ENCODE data around the gene ATP6V0C. TPM values are rescaled to one million over a fixed set of nuclear protein-coding genes. Genes with fewer than 3 reads are reported as not detected.

Gene ATP6V0C
- total RNA-seq, 1 experiment from 2014 or later = 176 TPM

- no peak overlapping the region for H2BK5ac ChIP-seq (ENCODE audit: insufficient read length, low read length)
- no peak overlapping the region for H2BK20ac ChIP-seq (ENCODE audit: low read depth, low read length, poor library complexity, severe bottlenecking)
- H2BK120ac ChIP-seq (ENCODE audit: low read depth, low read length, poor library complexity, severe bottlenecking) = no peak overlapping the region
- Mint-ChIP-seq H3K27ac (peak overlapping the region in 2 of 3 experiments; percentile 77 to 89; a peak in 3 of 7 replicates), H3K9me3 (no peaks in the 10 kb centered on the region), H3K36me3 (ENCODE audit: insufficient read depth in 1 of 3, low read depth in 3 of 3) (peaks cover 6 to 46% (median 32%) of the 10 kb centered on the region in 3 experiments; a peak in 6 of 7 replicates), H3K4me3 (peak overlapping the region; percentile 79 to 88), H3K27me3 (ENCODE audit: low read depth) (no peaks in the 10 kb centered on the region; the same call in 1 of the 2 replicates), H3K4me1 (peaks cover 16 to 26% of the 10 kb centered on the region in 2 experiments)
- H3K9me3 ChIP-seq (ENCODE audit: control insufficient read depth, low read depth, low read length) = no peaks in the 10 kb centered on the region
- H4K5ac ChIP-seq (ENCODE audit: insufficient read length, low read depth, low read length) = no peak overlapping the region
- H3K27ac ChIP-seq (ENCODE audit: insufficient read length, low read depth, low read length) = no peak overlapping the region
- peak overlapping the region; percentile 60 for H3K9ac ChIP-seq (ENCODE audit: extremely low read depth, insufficient read length, low read length)
- no peak overlapping the region for H4K91ac ChIP-seq (ENCODE audit: insufficient read length, low read depth, low read length)
- peaks cover 7% of the 10 kb centered on the region for H3K23me2 ChIP-seq (ENCODE audit: insufficient read length, low read depth, low read length, poor library complexity, severe bottlenecking)
- H3K23ac ChIP-seq (ENCODE audit: insufficient read length, low read depth, low read length) = no peak overlapping the region
- H3K18ac ChIP-seq (ENCODE audit: insufficient read length, low read depth, low read length) = no peak overlapping the region
- no peak for TF ChIP-seq CTCF (conservative IDR thresholded peaks at IDR 0.05)
- H3K4ac ChIP-seq (ENCODE audit: low read depth, low read length) = no peak overlapping the region; the same call in 1 of the 2 replicates
- H3K4me2 ChIP-seq (ENCODE audit: insufficient read depth, insufficient read length, low read length) = peak overlapping the region; percentile 75
- no peak overlapping the region for H3K56ac ChIP-seq (ENCODE audit: insufficient read length, low read depth, low read length)
- no peaks in the 10 kb centered on the region for H4K20me1 ChIP-seq (ENCODE audit: control insufficient read depth, insufficient read depth, insufficient read length)
- H2AK5ac ChIP-seq (ENCODE audit: insufficient read length, low read length) = no peak overlapping the region
- H3K14ac ChIP-seq (ENCODE audit: insufficient read depth, low read length) = peak overlapping the region; percentile 73; the same call in 1 of the 2 replicates
- H2BK12ac ChIP-seq (ENCODE audit: insufficient read length, low read depth, low read length) = no peak overlapping the region
- peaks cover 9% of the 10 kb centered on the region for H3K79me1 ChIP-seq (ENCODE audit: insufficient read depth, low read depth, low read length, poor library complexity, severe bottlenecking)
- no peak overlapping the region for H2AFZ ChIP-seq (ENCODE audit: low read length)
- WGBS (ENCODE audit: extremely low coverage, insufficient read length, low lambda C conversion rate) = no CpG with 5 or more reads among the region's 41 CpGs
- H4K8ac ChIP-seq (replicated peaks; ENCODE audit: insufficient read length, low read depth, low read length) = no peak overlapping the region
- DNase-seq = peak; percentile 45
- H3K79me2 ChIP-seq (ENCODE audit: insufficient read depth, low read length) = peaks cover 20% of the 10 kb centered on the region; the same call in 1 of the 2 replicates
- no peaks in the 10 kb centered on the region for H3K4me1 ChIP-seq (ENCODE audit: insufficient read depth, low read length)
- no peak overlapping the region for H2BK15ac ChIP-seq (ENCODE audit: low read depth, low read length)
- no peak overlapping the region for H3T11ph ChIP-seq (ENCODE audit: low read length)
- H3K27me3 ChIP-seq (ENCODE audit: insufficient read depth, low read length) = no peaks in the 10 kb centered on the region
Observed at GRCh38 chr16:2520784-2521531, 7.2 kb downstream of the ATP6V0C start.
